HEK293T (cell line): ENCODE data around the gene SERPINB4.

ENCODE experiments used
- CTCF ChIA-PET: fragments of 350-600 bp; formaldehyde crosslinking; extraction: SDS; loops from one replicate; lab custom pipeline; 2021; ENCODE audit warnings: antibody characterized with exemption, inconsistent platforms; lab: Yijun Ruan, JAX
- POLR2A ChIA-PET: fragments of 350-600 bp; formaldehyde crosslinking; extraction: SDS; loops from one replicate; lab custom pipeline; 2020; ENCODE audit warnings: antibody characterized with exemption, inconsistent platforms; lab: Yijun Ruan, JAX
- DNase-seq: peaks from one replicate; pipeline ENCODE4 v3.0.0; 2012; ENCODE audit warnings: mixed read lengths; ENCODE audit errors: extremely low spot score
- ARNT ChIP-seq: fragments of 450-650 bp; IDR thresholded peaks from 2 replicates; pipeline ENCODE4 v1.6.1; 2017; ENCODE audit warnings: mild to moderate bottlenecking
- BHLHE40 ChIP-seq: fragments of 450-650 bp; IDR thresholded peaks from 2 replicates; pipeline ENCODE4 v1.6.1; 2016; ENCODE audit warnings: mild to moderate bottlenecking, moderate library complexity, borderline replicate concordance
- CTBP1 ChIP-seq: fragments of 450-650 bp; IDR thresholded peaks from 2 replicates; pipeline ENCODE4 v1.6.1; 2016; ENCODE audit warnings: borderline replicate concordance
- ELF4 ChIP-seq: fragments of 450-650 bp; IDR thresholded peaks from 2 replicates; pipeline ENCODE4 v1.6.1; 2017; ENCODE audit warnings: antibody characterized with exemption
- FOXA1 ChIP-seq: fragments of 450-650 bp; IDR thresholded peaks from 2 replicates; pipeline ENCODE4 v1.6.1; 2016; ENCODE audit warnings: mild to moderate bottlenecking
- FOXK2 ChIP-seq: fragments of 450-650 bp; IDR thresholded peaks from 2 replicates; pipeline ENCODE4 v1.6.1; 2016; ENCODE audit warnings: mild to moderate bottlenecking
- FOXM1 ChIP-seq: fragments of 450-650 bp; IDR thresholded peaks from 2 replicates; pipeline ENCODE4 v1.6.1; 2017; ENCODE audit warnings: mild to moderate bottlenecking, borderline replicate concordance
- HDGF ChIP-seq: fragments of 450-650 bp; IDR thresholded peaks from 2 replicates; pipeline ENCODE4 v1.6.1; 2017; ENCODE audit warnings: antibody characterized with exemption, borderline replicate concordance
- L3MBTL2 ChIP-seq: fragments of 450-650 bp; conservative IDR thresholded peaks from 2 replicates; pipeline ENCODE4 v1.6.1; 2016; ENCODE audit warnings: mild to moderate bottlenecking
- LEF1 ChIP-seq: fragments of 450-650 bp; IDR thresholded peaks from 2 replicates; pipeline ENCODE4 v1.6.1; 2017; ENCODE audit warnings: mild to moderate bottlenecking, borderline replicate concordance
- NFRKB ChIP-seq: fragments of 450-650 bp; IDR thresholded peaks from 2 replicates; pipeline ENCODE4 v1.6.1; 2016; ENCODE audit warnings: mild to moderate bottlenecking, moderate library complexity
- SP1 ChIP-seq: fragments of 450-650 bp; IDR thresholded peaks from 2 replicates; pipeline ENCODE4 v1.6.1; 2017
- SUZ12 ChIP-seq: fragments of 450-650 bp; IDR thresholded peaks from 2 replicates; pipeline ENCODE4 v1.6.1; 2016; ENCODE audit warnings: mild to moderate bottlenecking
- TARDBP ChIP-seq: fragments of 450-650 bp; IDR thresholded peaks from 2 replicates; pipeline ENCODE4 v1.6.1; 2016
- ZNF384 ChIP-seq: fragments of 450-650 bp; IDR thresholded peaks from 2 replicates; pipeline ENCODE4 v1.6.1; 2016
- TF ChIP-seq, protein P1 (sequence below): fragments of 450-650 bp; IDR thresholded peaks from 2 replicates; pipeline ENCODE4 v1.6.1; 2016

SERPINB4 gene

DNA sequence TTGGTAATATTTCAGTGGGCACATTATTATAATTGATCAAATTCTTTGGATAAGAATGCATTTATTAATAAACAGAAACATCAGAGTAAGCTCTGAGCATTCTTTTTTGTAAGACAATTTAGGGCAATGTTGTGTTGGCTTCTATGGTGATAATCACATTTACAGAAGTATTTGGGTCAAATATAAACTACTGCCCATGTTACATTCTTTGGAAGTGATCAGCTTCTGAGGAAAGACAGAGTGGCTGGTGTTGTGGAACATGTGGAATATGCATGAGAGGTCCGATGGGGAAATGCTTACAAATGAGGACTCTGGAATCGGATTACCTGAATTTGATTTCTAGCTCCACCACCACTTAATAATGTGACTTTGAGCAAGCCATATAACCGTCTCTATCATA, 37.5 kb downstream of the SERPINB4 start:
- TF ChIP-seq ZNF384: no peak
- no peak for TF ChIP-seq SUZ12
- TF ChIP-seq ELF4: no peak
- no peak for TF ChIP-seq HDGF
- TF ChIP-seq CTBP1: no peak
- TF ChIP-seq TARDBP: no peak
- TF ChIP-seq FOXK2: no peak
- no peak for TF ChIP-seq FOXM1
- TF ChIP-seq ARNT: no peak
- TF ChIP-seq SP1: no peak
- no peak for TF ChIP-seq L3MBTL2
- no peak for TF ChIP-seq LEF1
- TF ChIP-seq NFRKB: no peak
- TF ChIP-seq BHLHE40: no peak
- TF ChIP-seq, protein P1, sequence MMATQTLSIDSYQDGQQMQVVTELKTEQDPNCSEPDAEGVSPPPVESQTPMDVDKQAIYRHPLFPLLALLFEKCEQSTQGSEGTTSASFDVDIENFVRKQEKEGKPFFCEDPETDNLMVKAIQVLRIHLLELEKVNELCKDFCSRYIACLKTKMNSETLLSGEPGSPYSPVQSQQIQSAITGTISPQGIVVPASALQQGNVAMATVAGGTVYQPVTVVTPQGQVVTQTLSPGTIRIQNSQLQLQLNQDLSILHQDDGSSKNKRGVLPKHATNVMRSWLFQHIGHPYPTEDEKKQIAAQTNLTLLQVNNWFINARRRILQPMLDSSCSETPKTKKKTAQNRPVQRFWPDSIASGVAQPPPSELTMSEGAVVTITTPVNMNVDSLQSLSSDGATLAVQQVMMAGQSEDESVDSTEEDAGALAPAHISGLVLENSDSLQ: no peak
- no peak for TF ChIP-seq FOXA1
- ChIA-PET CTCF (no interaction called here), POLR2A (no interaction called here)
- no peak for DNase-seq

DNA sequence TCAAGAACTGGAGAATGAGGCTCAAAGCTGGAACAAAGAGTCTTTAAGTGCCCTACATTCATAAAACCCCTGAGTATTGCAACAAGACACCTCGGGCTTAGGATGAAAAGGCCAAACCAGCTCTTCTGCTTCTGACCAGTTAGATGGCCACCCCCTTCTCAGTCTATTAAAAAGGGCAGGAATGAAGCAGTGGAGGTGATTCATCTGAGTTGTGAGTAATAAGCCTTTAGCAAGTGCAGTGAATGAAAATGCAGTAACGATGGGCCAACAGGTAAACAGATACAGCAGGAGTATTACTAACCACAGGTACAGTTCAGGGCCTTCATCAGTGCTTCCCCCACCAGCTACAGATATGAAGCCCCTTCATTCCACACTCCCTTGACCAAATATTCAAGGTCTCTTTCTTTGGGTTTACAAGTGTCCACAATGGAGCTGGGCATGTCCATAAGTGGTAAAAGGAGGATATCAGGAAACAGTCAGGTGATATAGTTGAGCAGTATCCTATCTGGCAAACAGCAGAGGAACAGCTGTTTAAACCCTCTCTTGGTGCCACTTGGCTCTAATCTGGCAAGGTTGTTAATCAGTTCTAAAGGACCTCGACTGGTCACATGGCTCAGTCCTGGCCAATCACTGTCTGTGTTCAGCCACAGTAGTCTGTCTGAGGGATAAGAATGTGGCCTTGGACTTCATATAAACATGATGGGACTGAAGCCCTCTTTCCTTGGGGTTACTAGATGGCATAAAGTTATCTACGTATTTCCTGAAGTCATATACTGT, 39.1 kb downstream of the SERPINB4 start:
- ChIA-PET CTCF (no interaction called here), POLR2A (no interaction called here)
- TF ChIP-seq FOXM1 (no peak), TARDBP (no peak), CTBP1 (no peak), FOXA1 (no peak), ZNF384 (no peak), NFRKB (no peak), FOXK2 (no peak), BHLHE40 (no peak), SUZ12 (no peak), L3MBTL2 (no peak), LEF1 (no peak)
- TF ChIP-seq, protein P1: no peak
- no peak for DNase-seq

DNA sequence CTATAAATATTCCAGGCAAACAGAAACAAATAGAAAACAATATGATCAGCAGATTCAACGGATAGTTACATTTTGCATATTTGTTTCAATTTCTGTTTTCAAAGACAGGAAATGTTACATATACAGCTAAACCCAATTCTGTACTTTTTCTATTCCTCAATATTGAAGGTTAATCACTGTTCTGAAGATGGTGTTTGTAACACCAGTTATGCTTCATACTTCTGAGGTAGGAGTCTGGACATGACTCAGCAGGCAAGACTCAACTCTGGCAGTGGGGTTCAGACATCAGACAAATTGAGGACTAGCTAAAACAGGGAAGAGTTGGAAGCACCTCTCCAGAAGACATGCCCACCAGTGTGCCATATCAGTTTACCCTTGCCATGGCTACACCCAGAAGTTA, 40.3 kb downstream of the SERPINB4 start:
- ChIA-PET CTCF (no interaction called here), POLR2A (no interaction called here)
- TF ChIP-seq, protein P1: no peak
- TF ChIP-seq ELF4 (no peak), HDGF (no peak), TARDBP (no peak), LEF1 (no peak), SUZ12 (no peak), ARNT (no peak), L3MBTL2 (no peak), NFRKB (no peak), CTBP1 (no peak), ZNF384 (no peak), FOXM1 (no peak), BHLHE40 (no peak), FOXA1 (no peak)
- no peak for DNase-seq

DNA sequence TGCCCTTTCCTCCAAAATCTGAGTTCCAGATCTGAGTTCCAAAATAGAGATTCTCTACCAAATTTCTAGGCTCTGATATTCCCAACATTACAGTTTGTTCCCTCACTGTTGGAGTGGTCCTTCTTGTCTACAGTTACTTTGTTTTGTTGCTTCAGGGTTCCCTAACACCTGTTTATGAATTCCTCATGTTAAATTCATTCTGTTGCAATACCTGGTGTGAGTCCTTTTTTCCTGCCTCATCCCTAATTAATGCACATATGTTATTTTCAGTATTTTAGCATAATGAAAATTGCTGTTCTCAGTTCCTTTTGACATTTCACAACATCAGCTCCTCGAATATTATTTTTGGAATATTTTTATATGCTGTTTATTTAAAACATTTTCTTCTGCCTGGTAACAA, 40.7 kb downstream of the SERPINB4 start:
- CTCF ChIA-PET: no interaction called here
- POLR2A ChIA-PET: no interaction called here
- TF ChIP-seq CTBP1 (no peak), NFRKB (no peak), LEF1 (no peak), SP1 (no peak), FOXM1 (no peak), L3MBTL2 (no peak)
- TF ChIP-seq, protein P1: no peak
- DNase-seq: no peak

DNA sequence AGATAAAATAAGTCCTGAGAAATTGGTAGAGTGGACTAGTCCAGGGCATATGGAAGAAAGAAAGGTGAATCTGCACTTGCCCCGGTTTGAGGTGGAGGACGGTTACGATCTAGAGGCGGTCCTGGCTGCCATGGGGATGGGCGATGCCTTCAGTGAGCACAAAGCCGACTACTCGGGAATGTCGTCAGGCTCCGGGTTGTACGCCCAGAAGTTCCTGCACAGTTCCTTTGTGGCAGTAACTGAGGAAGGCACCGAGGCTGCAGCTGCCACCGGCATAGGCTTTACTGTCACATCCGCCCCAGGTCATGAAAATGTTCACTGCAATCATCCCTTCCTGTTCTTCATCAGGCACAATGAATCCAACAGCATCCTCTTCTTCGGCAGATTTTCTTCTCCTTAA, 47.1 kb downstream of the SERPINB4 start:
- DNase-seq: no peak
- POLR2A ChIA-PET: no interaction called here
- CTCF ChIA-PET: no interaction called here
- TF ChIP-seq CTBP1 (no peak), ARNT (no peak), SUZ12 (no peak), ZNF384 (no peak), SP1 (no peak), HDGF (no peak), NFRKB (no peak), FOXK2 (no peak), FOXM1 (no peak)
